Left lung (tissue), 10 donors: Measurements from ENCODE around the gene RPL36AL. TPM values are rescaled to one million over a fixed set of nuclear protein-coding genes. Genes with fewer than 3 reads are reported as not detected.
"Not testable (repeated sequence)": the region's sequence is repeated elsewhere in the genome, so short reads cannot be mapped to it uniquely, and the experiment has no call there.

Experiments
- ATAC-seq: fragments of 200-7000 bp; cut with Tn5 transposase; one replicate; pipeline ENCODE4 v1.9.1; 2020; ENCODE audit warnings: moderate library complexity
- DNase-seq, 4 donors: peaks; one replicate each; pipeline ENCODE4 v3.0.0-alpha.2; 2013 to 2020
- H3K27ac ChIP-seq, 2 donors: fragments of 200-600 bp; sonication (generic) in 1 of 2; one replicate each; pipeline versions ENCODE4 v1.5.0 to v1.8.0; 2020 to 2021
- H3K27me3 ChIP-seq, 2 donors: fragments of 200-600 bp; sonication (generic) in 1 of 2; one replicate each; pipeline versions ENCODE4 v1.5.0 to v1.8.0; 2020 to 2021
- H3K36me3 ChIP-seq, 2 donors: fragments of 200-600 bp; sonication (generic) in 1 of 2; one replicate each; pipeline versions ENCODE4 v1.5.0 to v1.8.0; 2020 to 2021
- H3K4me1 ChIP-seq, 2 donors: fragments of 200-600 bp; one replicate each; pipeline ENCODE4 v1.8.0; 2021
- H3K4me3 ChIP-seq, 2 donors: fragments of 200-600 bp; sonication (generic) in 1 of 2; one replicate each; pipeline versions ENCODE4 v1.5.0 to v1.8.0; 2020 to 2021; ENCODE audit warnings: mild to moderate bottlenecking in 1 of 2
- H3K9me3 ChIP-seq, 2 donors: fragments of 200-600 bp; sonication (generic) in 1 of 2; one replicate each; pipeline versions ENCODE4 v1.5.0 to v1.8.0; 2020 to 2021
- intact Hi-C, 2 donors: fragments of 100-400 bp; cut with DNase I; formaldehyde crosslinking; loops; one replicate each; pipeline versions ENCODE4 v1.11.2 to v1.14.2; 2022
- polyA plus RNA-seq, 6 donors: library from polyadenylated mRNA; unstranded; fragments of 120-200 nt; gene quantifications; one replicate each; pipeline ENCODE4 v1.2.1, GENCODE V29; 2013; ENCODE audit not compliant: insufficient read length in 6 of 6
- total RNA-seq, 2 donors: library from RNA; stranded (reverse); fragmentation: NEBNext Ultra II Directional; extraction: Animal tissue kit (Norgen Biotek cat#: 25700); gene quantifications; one replicate each; pipeline ENCODE4 v1.2.1, GENCODE V29; 2021
- TF ChIP-seq, protein P1 (sequence below), 2 donors: fragments of 200-600 bp; sonication (generic) in 1 of 2; IDR thresholded peaks; one replicate each; pipeline versions ENCODE4 v1.5.0 to v1.8.0; 2021; ENCODE audit warnings: antibody characterized with exemption in 2 of 2
- donor health status: DM: no; HTN: yes; CAD: no.
- donor health status: DM: no; HTN: no; CAD: no.

The RPL36AL gene
- total and polyA plus RNA-seq, 8 donors: 111 to 213 (median 167) TPM

DNA sequence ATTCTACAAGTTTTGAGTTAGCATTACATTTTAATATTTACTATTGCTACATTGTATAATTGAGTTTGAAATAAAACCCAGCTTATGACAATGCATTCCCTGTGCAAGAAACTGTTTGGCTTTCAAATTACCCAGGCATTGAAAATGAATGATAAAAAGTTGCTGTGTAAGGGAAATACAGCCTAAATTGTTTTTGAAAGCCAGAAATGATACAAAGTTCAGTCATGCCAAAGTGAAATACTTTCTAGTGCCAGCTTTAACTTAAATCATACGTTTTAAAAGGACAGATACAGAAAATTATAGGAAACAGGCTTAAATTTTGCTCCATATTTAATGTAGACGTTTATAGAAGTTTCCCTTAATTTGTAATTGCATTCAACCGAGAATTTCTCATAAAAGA is 3.0 kb upstream of the RPL36AL start:
- peaks cover 27 to 53% of the 10 kb centered on the region in 2 donors for H3K4me1 ChIP-seq
- intact Hi-C loops: no loop called here
- ATAC-seq: no peak

DNA sequence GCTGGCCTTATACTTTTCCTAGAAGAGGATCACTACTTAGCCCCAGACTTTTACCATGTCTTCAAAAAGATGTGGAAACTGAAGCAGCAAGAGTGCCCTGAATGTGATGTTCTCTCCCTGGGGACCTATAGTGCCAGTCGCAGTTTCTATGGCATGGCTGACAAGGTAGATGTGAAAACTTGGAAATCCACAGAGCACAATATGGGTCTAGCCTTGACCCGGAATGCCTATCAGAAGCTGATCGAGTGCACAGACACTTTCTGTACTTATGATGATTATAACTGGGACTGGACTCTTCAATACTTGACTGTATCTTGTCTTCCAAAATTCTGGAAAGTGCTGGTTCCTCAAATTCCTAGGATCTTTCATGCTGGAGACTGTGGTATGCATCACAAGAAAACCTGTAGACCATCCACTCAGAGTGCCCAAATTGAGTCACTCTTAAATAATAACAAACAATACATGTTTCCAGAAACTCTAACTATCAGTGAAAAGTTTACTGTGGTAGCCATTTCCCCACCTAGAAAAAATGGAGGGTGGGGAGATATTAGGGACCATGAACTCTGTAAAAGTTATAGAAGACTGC is 1.7 kb upstream of the RPL36AL start:
- no peak for DNase-seq
- no peaks in the 10 kb centered on the region for H3K27me3 ChIP-seq
- H3K36me3 ChIP-seq: peaks cover 0 to 26% of the 10 kb centered on the region in 2 donors
- no peak for ATAC-seq
- H3K27ac ChIP-seq: no peak overlapping the region
- no peaks in the 10 kb centered on the region for H3K9me3 ChIP-seq
- intact Hi-C loops: no loop called here
- H3K4me1 ChIP-seq: peaks cover 27 to 61% of the 10 kb centered on the region in 2 donors
- TF ChIP-seq, protein P1, sequence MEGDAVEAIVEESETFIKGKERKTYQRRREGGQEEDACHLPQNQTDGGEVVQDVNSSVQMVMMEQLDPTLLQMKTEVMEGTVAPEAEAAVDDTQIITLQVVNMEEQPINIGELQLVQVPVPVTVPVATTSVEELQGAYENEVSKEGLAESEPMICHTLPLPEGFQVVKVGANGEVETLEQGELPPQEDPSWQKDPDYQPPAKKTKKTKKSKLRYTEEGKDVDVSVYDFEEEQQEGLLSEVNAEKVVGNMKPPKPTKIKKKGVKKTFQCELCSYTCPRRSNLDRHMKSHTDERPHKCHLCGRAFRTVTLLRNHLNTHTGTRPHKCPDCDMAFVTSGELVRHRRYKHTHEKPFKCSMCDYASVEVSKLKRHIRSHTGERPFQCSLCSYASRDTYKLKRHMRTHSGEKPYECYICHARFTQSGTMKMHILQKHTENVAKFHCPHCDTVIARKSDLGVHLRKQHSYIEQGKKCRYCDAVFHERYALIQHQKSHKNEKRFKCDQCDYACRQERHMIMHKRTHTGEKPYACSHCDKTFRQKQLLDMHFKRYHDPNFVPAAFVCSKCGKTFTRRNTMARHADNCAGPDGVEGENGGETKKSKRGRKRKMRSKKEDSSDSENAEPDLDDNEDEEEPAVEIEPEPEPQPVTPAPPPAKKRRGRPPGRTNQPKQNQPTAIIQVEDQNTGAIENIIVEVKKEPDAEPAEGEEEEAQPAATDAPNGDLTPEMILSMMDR (IDR thresholded peaks at IDR 0.05): no peak
- peak overlapping the region; percentile 95 to 99 for H3K4me3 ChIP-seq

More for the DNA sequence above, 3.0 kb upstream of the RPL36AL start:
- peaks cover 0 to 13% of the 10 kb centered on the region in 2 donors for H3K36me3 ChIP-seq
- TF ChIP-seq, protein P1 (IDR thresholded peaks at IDR 0.05): no peak
- no peaks in the 10 kb centered on the region for H3K9me3 ChIP-seq
- no peak for DNase-seq
- no peaks in the 10 kb centered on the region for H3K27me3 ChIP-seq
- peak overlapping the region in 1 of 2 donors; percentile 95 for H3K4me3 ChIP-seq
- no peak overlapping the region for H3K27ac ChIP-seq

DNA sequence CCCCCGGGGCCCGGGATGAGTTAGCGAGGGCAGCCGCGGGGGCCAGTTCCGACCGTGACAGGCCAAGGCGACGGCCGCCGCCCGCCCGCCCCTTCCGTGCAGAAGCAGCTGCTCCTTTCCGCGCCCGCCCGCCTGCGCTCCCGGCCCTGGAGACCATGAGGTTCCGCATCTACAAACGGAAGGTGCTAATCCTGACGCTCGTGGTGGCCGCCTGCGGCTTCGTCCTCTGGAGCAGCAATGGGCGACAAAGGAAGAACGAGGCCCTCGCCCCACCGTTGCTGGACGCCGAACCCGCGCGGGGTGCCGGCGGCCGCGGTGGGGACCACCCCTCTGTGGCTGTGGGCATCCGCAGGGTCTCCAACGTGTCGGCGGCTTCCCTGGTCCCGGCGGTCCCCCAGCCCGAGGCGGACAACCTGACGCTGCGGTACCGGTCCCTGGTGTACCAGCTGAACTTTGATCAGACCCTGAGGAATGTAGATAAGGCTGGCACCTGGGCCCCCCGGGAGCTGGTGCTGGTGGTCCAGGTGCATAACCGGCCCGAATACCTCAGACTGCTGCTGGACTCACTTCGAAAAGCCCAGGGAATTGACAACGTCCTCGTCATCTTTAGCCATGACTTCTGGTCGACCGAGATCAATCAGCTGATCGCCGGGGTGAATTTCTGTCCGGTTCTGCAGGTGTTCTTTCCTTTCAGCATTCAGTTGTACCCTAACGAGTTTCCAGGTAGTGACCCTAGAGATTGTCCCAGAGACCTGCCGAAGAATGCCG is 872 bp upstream of the RPL36AL start:
- H3K4me1 ChIP-seq: peaks cover 27 to 61% of the 10 kb centered on the region in 2 donors
- DNase-seq: peak in 3 of 4 donors; percentile 42 to 97 (median 83)

DNA sequence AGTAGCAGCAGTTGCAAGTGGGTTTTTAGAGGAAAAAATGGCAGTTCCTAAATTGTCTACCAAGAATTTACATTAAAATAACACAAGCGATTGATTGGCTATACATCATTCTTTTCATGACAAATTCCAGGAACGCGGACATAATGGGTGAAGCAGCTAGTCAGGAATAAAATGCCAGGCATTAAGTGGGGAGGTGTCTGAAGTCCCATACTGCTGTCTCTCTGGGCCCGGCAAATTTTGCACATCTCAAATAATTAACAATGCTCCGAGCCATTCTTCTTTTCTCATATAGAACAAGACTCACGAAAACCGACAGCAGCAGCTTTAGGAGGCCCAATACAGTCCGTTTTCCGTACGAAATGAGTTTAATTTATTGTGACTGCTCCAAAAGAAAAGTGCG is 696 bp downstream of the RPL36AL start:
- Histone ChIP-seq H3K27ac (peak overlapping the region; percentile 95 to 98), H3K36me3 (peaks cover 0 to 31% of the 10 kb centered on the region in 2 donors), H3K27me3 (no peaks in the 10 kb centered on the region), H3K4me1 (peaks cover 27 to 56% of the 10 kb centered on the region in 2 donors), H3K4me3 (peak overlapping the region; percentile 95 to 99), H3K9me3 (no peaks in the 10 kb centered on the region)
- TF ChIP-seq, protein P1 (IDR thresholded peaks at IDR 0.05): no peak
- intact Hi-C loops: no loop called here
- ATAC-seq (no peak), DNase-seq (no peak)

More for the DNA sequence above, 872 bp upstream of the RPL36AL start:
- Histone ChIP-seq H3K4me3 (peak overlapping the region; percentile 95 to 99), H3K9me3 (no peaks in the 10 kb centered on the region), H3K36me3 (peaks cover 0 to 32% of the 10 kb centered on the region in 2 donors), H3K27me3 (no peaks in the 10 kb centered on the region), H3K27ac (peak overlapping the region; percentile 95 to 98)
- TF ChIP-seq, protein P1 (IDR thresholded peaks at IDR 0.05): no peak
- ATAC-seq: peak; percentile 72
- intact Hi-C loops: no loop called here

DNA sequence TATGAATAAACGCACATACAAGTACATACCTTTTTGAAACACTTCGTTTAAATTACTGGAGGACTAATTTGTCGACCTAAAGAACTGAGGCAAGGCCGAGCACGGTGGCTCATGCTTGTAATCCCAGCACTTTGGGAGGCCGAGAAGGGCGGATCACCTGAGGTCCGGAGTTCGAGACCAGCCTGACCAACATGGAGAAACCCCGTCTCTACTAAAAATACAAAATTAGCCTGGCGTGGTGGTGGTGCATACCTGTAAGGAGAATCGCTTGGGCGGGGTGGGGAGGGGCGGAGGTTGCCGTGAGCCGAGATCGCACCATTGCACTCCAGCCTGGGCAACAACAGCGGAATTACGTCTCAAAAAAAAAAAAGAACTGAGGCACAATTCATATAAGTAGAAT is 1.2 kb downstream of the RPL36AL start:
- Histone ChIP-seq H3K4me1 (peaks cover 27 to 54% of the 10 kb centered on the region in 2 donors), H3K4me3 (peak overlapping the region; percentile 95 to 99), H3K27ac (peak overlapping the region in 1 of 2 donors; percentile 98), H3K36me3 (peaks cover 0 to 31% of the 10 kb centered on the region in 2 donors)
- H3K9me3 ChIP-seq, ATAC-seq, intact Hi-C loops, H3K27me3 ChIP-seq, DNase-seq: not testable (repeated sequence)
